H54 (cell line): ENCODE data around the gene GSC.
"Not testable (repeated sequence)": the region's sequence is repeated elsewhere in the genome, so short reads cannot be mapped to it uniquely, and the experiment has no call there.

Experiments used
- DNase-seq: peaks from one replicate; pipeline ENCODE4 v3.0.0; 2011; ENCODE audit warnings: low spot score, mixed read lengths; ENCODE audit not compliant: insufficient read length
- FAIRE-seq: peaks from 3 replicates; lab custom pipeline; 2011; peaks lifted over from hg19 to GRCh38; lab: Jason Lieb, UNC
- POLR2A ChIP-seq: IDR thresholded peaks from 2 replicates; pipeline ENCODE4 v1.6.1; 2011; ENCODE audit warnings: low read depth, mild to moderate bottlenecking, low read length

Gene GSC

GRCh38 chr14:94769391-94770250, at the start of gene GSC:
Gene GSC, minus strand, starts transcription at chr14:94770113. Its CDS starts 98 bp downstream, at chr14:94770015.
- TF ChIP-seq POLR2A = no peak
- FAIRE-seq (no peak), DNase-seq (no peak)

- TF ChIP-seq POLR2A = no peak
- no peak for FAIRE-seq
- no peak for DNase-seq
Observed at GRCh38 chr14:94819531-94819930, 49.6 kb upstream of the GSC start.

- DNase-seq (no peak), FAIRE-seq (no peak)
- no peak for TF ChIP-seq POLR2A
Observed at GRCh38 chr14:94816113-94816512, 46.2 kb upstream of the GSC start.

- DNase-seq (no peak), FAIRE-seq (no peak)
- no peak for TF ChIP-seq POLR2A
Observed at GRCh38 chr14:94805680-94806288, 35.9 kb upstream of the GSC start.

- no peak for DNase-seq
- no peak for FAIRE-seq
- TF ChIP-seq POLR2A = no peak
Observed at GRCh38 chr14:94801225-94801624, 31.3 kb upstream of the GSC start.

GRCh38 chr14:94800764-94801163, 30.9 kb upstream of the GSC start:
- not testable (repeated sequence) for DNase-seq, FAIRE-seq

- FAIRE-seq = no peak
- TF ChIP-seq POLR2A = no peak
- no peak for DNase-seq
Observed at GRCh38 chr14:94797887-94798286, 28.0 kb upstream of the GSC start.

- no peak for FAIRE-seq
- no peak for TF ChIP-seq POLR2A
- DNase-seq = no peak
Observed at GRCh38 chr14:94796278-94796677, 26.4 kb upstream of the GSC start.

GRCh38 chr14:94795372-94795771, 25.5 kb upstream of the GSC start:
- FAIRE-seq (no peak), DNase-seq (no peak)
- no peak for TF ChIP-seq POLR2A

- no peak for TF ChIP-seq POLR2A
- DNase-seq = no peak
- FAIRE-seq = no peak
Observed at GRCh38 chr14:94793901-94794300, 24.0 kb upstream of the GSC start.

GRCh38 chr14:94787655-94788054, 17.7 kb upstream of the GSC start:
- TF ChIP-seq POLR2A = no peak
- FAIRE-seq = no peak
- DNase-seq = no peak

- TF ChIP-seq POLR2A = no peak
- DNase-seq (no peak), FAIRE-seq (no peak)
Observed at GRCh38 chr14:94787092-94787491, 17.2 kb upstream of the GSC start.

- FAIRE-seq = no peak
- no peak for TF ChIP-seq POLR2A
- no peak for DNase-seq
Observed at GRCh38 chr14:94780536-94781399, 10.9 kb upstream of the GSC start.

- no peak for FAIRE-seq
Observed at GRCh38 chr14:94779713-94780112, 9.8 kb upstream of the GSC start.

More at GRCh38 chr14:94779713-94780112, 9.8 kb upstream of the GSC start:
- TF ChIP-seq POLR2A = no peak
- DNase-seq = no peak
